ENCODE data around the gene FGF3.

FGF3 gene

GRCh38 chr11:69803604-69804218 lies 15.5 kb downstream of the FGF3 start:
- DNase-seq (ENCODE audit: low read depth): no peak

GRCh38 chr11:69803022-69803421 lies 16.2 kb downstream of the FGF3 start:
- DNase-seq (ENCODE audit: low read depth): no peak

GRCh38 chr11:69802590-69802989 lies 16.6 kb downstream of the FGF3 start:
- DNase-seq (ENCODE audit: low read depth): no peak

GRCh38 chr11:69801513-69802335 lies 17.5 kb downstream of the FGF3 start:
- no peak for DNase-seq (ENCODE audit: low read depth)

GRCh38 chr11:69800278-69800677 lies 18.9 kb downstream of the FGF3 start:
- no peak for DNase-seq (ENCODE audit: low read depth)

GRCh38 chr11:69799582-69799981 lies 19.6 kb downstream of the FGF3 start:
- DNase-seq (ENCODE audit: low read depth): no peak

GRCh38 chr11:69799097-69799496 lies 20.1 kb downstream of the FGF3 start:
- no peak for DNase-seq (ENCODE audit: low read depth)

- DNase-seq (ENCODE audit: low read depth): no peak
Observed at GRCh38 chr11:69797737-69798528, 21.3 kb downstream of the FGF3 start.

- no peak for DNase-seq (ENCODE audit: low read depth)
Observed at GRCh38 chr11:69797156-69797555, 22.1 kb downstream of the FGF3 start.

GRCh38 chr11:69796063-69796462 lies 23.2 kb downstream of the FGF3 start:
- no peak for DNase-seq (ENCODE audit: low read depth)

GRCh38 chr11:69791276-69792180 lies 27.7 kb downstream of the FGF3 start:
- DNase-seq (ENCODE audit: low read depth): peak; percentile 60

- DNase-seq (ENCODE audit: low read depth): no peak
Observed at GRCh38 chr11:69788956-69789355, 30.3 kb downstream of the FGF3 start.

GRCh38 chr11:69787906-69788305 lies 31.3 kb downstream of the FGF3 start:
- DNase-seq (ENCODE audit: low read depth): no peak

GRCh38 chr11:69787457-69787856 lies 31.8 kb downstream of the FGF3 start:
- no peak for DNase-seq (ENCODE audit: low read depth)

GRCh38 chr11:69781241-69781640 lies 38.0 kb downstream of the FGF3 start:
- DNase-seq (ENCODE audit: low read depth): no peak

GRCh38 chr11:69778373-69778772 lies 40.8 kb downstream of the FGF3 start:
- DNase-seq (ENCODE audit: low read depth): no peak

- no peak for DNase-seq (ENCODE audit: low read depth)
Observed at GRCh38 chr11:69775163-69775755, 44.0 kb downstream of the FGF3 start, which contains the start of gene FGF4. Gene FGF4, minus strand, starts transcription at chr11:69775341. Its CDS starts 257 bp downstream, at chr11:69775084.

- DNase-seq (ENCODE audit: low read depth): no peak
Observed at GRCh38 chr11:69774354-69775162, 44.7 kb downstream of the FGF3 start.

- no peak for DNase-seq (ENCODE audit: low read depth)
Observed at GRCh38 chr11:69773626-69774353, 45.4 kb downstream of the FGF3 start.

GRCh38 chr11:69771466-69771865 lies 47.8 kb downstream of the FGF3 start:
- no peak for DNase-seq (ENCODE audit: low read depth)
